Mesenchymal stem cell (in vitro differentiated cells and primary cell): ENCODE data around the gene NDUFB3.

Experiments used
- DNase-seq: peaks from one replicate; pipeline ENCODE4 v3.0.0-alpha.2; 2013
- H2AFZ ChIP-seq: one replicate; pipeline ENCODE4 v1.6.1; 2013; ENCODE audit warnings: low read depth, mild to moderate bottlenecking, control low read depth, inconsistent platforms, low read length, moderate library complexity
- H2AK5ac ChIP-seq: 2 replicates; pipeline ENCODE4 v1.6.1; 2013; ENCODE audit warnings: low read length, moderate library complexity, mild to moderate bottlenecking, inconsistent platforms; ENCODE audit not compliant: severe bottlenecking
- H2BK120ac ChIP-seq: one replicate; pipeline ENCODE4 v1.6.1; 2013; ENCODE audit warnings: low read depth, mild to moderate bottlenecking, inconsistent platforms, low read length, moderate library complexity
- H2BK12ac ChIP-seq, 2 experiments: one replicate each; pipeline ENCODE4 v1.6.1; 2013; ENCODE audit warnings: inconsistent platforms in 2 of 2, low read length in 2 of 2, mild to moderate bottlenecking in 2 of 2, moderate library complexity in 2 of 2, control low read depth in 1 of 2
- H2BK15ac ChIP-seq: one replicate; pipeline ENCODE4 v1.6.1; 2013; ENCODE audit warnings: mild to moderate bottlenecking, low read depth, inconsistent platforms; ENCODE audit not compliant: poor library complexity, severe bottlenecking
- H2BK5ac ChIP-seq: 2 replicates; pipeline ENCODE4 v1.6.1; 2013; ENCODE audit warnings: low read depth, mild to moderate bottlenecking, low read length, control low read depth, inconsistent platforms; ENCODE audit not compliant: poor library complexity, severe bottlenecking
- H3K14ac ChIP-seq, 2 experiments: one replicate each; pipeline ENCODE4 v1.6.1; 2013; ENCODE audit warnings: inconsistent platforms in 2 of 2, low read length in 2 of 2, control low read depth in 1 of 2, mild to moderate bottlenecking in 1 of 2, moderate library complexity in 1 of 2
- H3K18ac ChIP-seq, 2 experiments: one replicate each; pipeline ENCODE4 v1.6.1; 2013; ENCODE audit warnings: inconsistent platforms in 2 of 2, low read length in 2 of 2, control low read depth in 1 of 2, low read depth in 1 of 2, mild to moderate bottlenecking in 1 of 2
- H3K23ac ChIP-seq, 2 experiments: one replicate each; pipeline ENCODE4 v1.6.1; 2013; ENCODE audit warnings: inconsistent platforms in 2 of 2, low read length in 2 of 2, mild to moderate bottlenecking in 2 of 2, moderate library complexity in 2 of 2, control low read depth in 1 of 2
- H3K27ac ChIP-seq: 2 replicates; pipeline ENCODE4 v1.5.1; 2013; ENCODE audit warnings: mild to moderate bottlenecking, moderate library complexity, low read length, control low read depth, inconsistent platforms; ENCODE audit not compliant: poor library complexity, severe bottlenecking
- H3K27me3 ChIP-seq, 2 experiments: 2 replicates each; pipeline versions ENCODE4 v1.6.1 to v1.7.0; 2013; ENCODE audit warnings: low read length in 2 of 2, mild to moderate bottlenecking in 2 of 2, moderate library complexity in 2 of 2, control low read depth in 1 of 2, inconsistent platforms in 1 of 2; ENCODE audit not compliant: control insufficient read depth in 1 of 2, insufficient read depth in 1 of 2
- H3K36me3 ChIP-seq, 2 experiments: 2 replicates each; pipeline versions ENCODE4 v1.6.1 to v1.7.0; 2013; ENCODE audit warnings: low read length in 2 of 2, control low read depth in 1 of 2, inconsistent platforms in 1 of 2, low read depth in 1 of 2, mild to moderate bottlenecking in 1 of 2; ENCODE audit not compliant: insufficient read depth in 2 of 2, control insufficient read depth in 1 of 2
- H3K4ac ChIP-seq, 2 experiments: one replicate each; pipeline ENCODE4 v1.6.1; 2013; ENCODE audit warnings: inconsistent platforms in 2 of 2, low read length in 2 of 2, mild to moderate bottlenecking in 2 of 2, moderate library complexity in 2 of 2, control low read depth in 1 of 2, low read depth in 1 of 2
- H3K4me1 ChIP-seq: 2 replicates; pipeline ENCODE4 v1.6.1; 2013; ENCODE audit warnings: low read depth, low read length, control low read depth; ENCODE audit not compliant: control insufficient read depth, insufficient read depth
- H3K4me2 ChIP-seq: 2 replicates; pipeline ENCODE4 v1.6.1; 2013; ENCODE audit warnings: low read length, mild to moderate bottlenecking, inconsistent platforms; ENCODE audit not compliant: poor library complexity, severe bottlenecking
- H3K4me3 ChIP-seq, 2 experiments: 2 replicates each; pipeline versions ENCODE4 v1.5.1 to v1.7.0; 2013; ENCODE audit warnings: low read length in 2 of 2, mild to moderate bottlenecking in 2 of 2, control low read depth in 1 of 2, low read depth in 1 of 2; ENCODE audit not compliant: insufficient read depth in 1 of 2
- H3K79me1 ChIP-seq: replicated peaks from 2 replicates; pipeline ENCODE4 v1.6.1; 2013; ENCODE audit warnings: mild to moderate bottlenecking, control low read depth, low read length, inconsistent platforms; ENCODE audit not compliant: poor library complexity, severe bottlenecking
- H3K9ac ChIP-seq: 2 replicates; pipeline ENCODE4 v1.7.0; 2013; ENCODE audit warnings: mild to moderate bottlenecking, low read length, moderate library complexity
- H3K9me3 ChIP-seq: 2 replicates; pipeline ENCODE4 v1.7.0; 2013; ENCODE audit warnings: mild to moderate bottlenecking, low read length; ENCODE audit not compliant: control insufficient read depth
- H4K8ac ChIP-seq: one replicate; pipeline ENCODE4 v1.6.1; 2013; ENCODE audit warnings: inconsistent platforms, mild to moderate bottlenecking, low read length, moderate library complexity
- H4K91ac ChIP-seq: one replicate; pipeline ENCODE4 v1.6.1; 2013; ENCODE audit warnings: mild to moderate bottlenecking, low read length, inconsistent platforms
- WGBS: methylation state at CpG from one replicate; pipeline ENCODE4 v1.1.7; 2013; ENCODE audit warnings: mixed read lengths; 5-methylcytosine and 5-hydroxymethylcytosine counted together

The NDUFB3 gene

GRCh38 chr2:201118121-201118960 is 46.5 kb downstream of the NDUFB3 start:
- Histone ChIP-seq H2AFZ (no peak overlapping the region), H4K8ac (peak overlapping the region; percentile 78), H3K27me3 (no peaks in the 10 kb centered on the region), H2BK120ac (no peak overlapping the region), H3K4me1 (peaks cover 12% of the 10 kb centered on the region), H3K4ac (peak overlapping the region; percentile 5 to 47), H3K4me2 (peak overlapping the region; percentile 63), H3K9ac (peak overlapping the region; percentile 100), H3K79me1 (peaks cover 3% of the 10 kb centered on the region), H3K23ac (peak overlapping the region in 1 of 2 experiments; percentile 87), H3K4me3 (peak overlapping the region; percentile 54 to 97), H2BK15ac (peak overlapping the region; percentile 35), H2BK5ac (no peak overlapping the region), H3K14ac (no peak overlapping the region), H3K9me3 (no peaks in the 10 kb centered on the region), H3K27ac (peak overlapping the region; percentile 98), H2BK12ac (peak overlapping the region in 1 of 2 experiments; percentile 91), H3K18ac (peak overlapping the region; percentile 23 to 90), H3K36me3 (no peaks in the 10 kb centered on the region), H4K91ac (peak overlapping the region; percentile 40), H2AK5ac (no peak overlapping the region)
- DNase-seq, result peak; percentile 88
- 32% methylated on average over 48 of the region's 48 CpGs for WGBS

GRCh38 chr2:201118961-201119854 is 47.4 kb downstream of the NDUFB3 start:
- H2BK5ac ChIP-seq, result no peak overlapping the region
- H2BK15ac ChIP-seq, result peak overlapping the region; percentile 35
- 42% methylated on average over 11 of the region's 12 CpGs for whole genome bisulfite sequencing
- peak overlapping the region in 1 of 2 experiments; percentile 38 for H3K18ac ChIP-seq
- DNase-seq, result peak; percentile 62
- H3K36me3 ChIP-seq, result peaks cover 0 to 6% of the 10 kb centered on the region in 2 experiments
- H2BK120ac ChIP-seq, result no peak overlapping the region
- H3K9me3 ChIP-seq, result no peaks in the 10 kb centered on the region
- H3K27me3 ChIP-seq, result no peaks in the 10 kb centered on the region
- H3K4ac ChIP-seq, result peak overlapping the region in 1 of 2 experiments; percentile 47
- peak overlapping the region; percentile 100 for H3K9ac ChIP-seq
- H3K23ac ChIP-seq, result no peak overlapping the region
- peak overlapping the region; percentile 98 for H3K27ac ChIP-seq
- no peak overlapping the region for H4K8ac ChIP-seq
- no peak overlapping the region for H3K14ac ChIP-seq
- H2AK5ac ChIP-seq, result no peak overlapping the region
- H2AFZ ChIP-seq, result no peak overlapping the region
- peaks cover 14% of the 10 kb centered on the region for H3K4me1 ChIP-seq
- H4K91ac ChIP-seq, result peak overlapping the region; percentile 40
- peak overlapping the region; percentile 54 to 97 for H3K4me3 ChIP-seq
- H3K4me2 ChIP-seq, result peak overlapping the region; percentile 63
- H2BK12ac ChIP-seq, result no peak overlapping the region
- H3K79me1 ChIP-seq, result peaks cover 2% of the 10 kb centered on the region

GRCh38 chr2:201122276-201122675 is 50.5 kb downstream of the NDUFB3 start:
- Histone ChIP-seq H3K4me1 (peaks cover 22% of the 10 kb centered on the region), H3K9ac (peak overlapping the region; percentile 3), H2BK15ac (no peak overlapping the region), H2AFZ (no peak overlapping the region), H2BK5ac (no peak overlapping the region), H2BK120ac (no peak overlapping the region), H3K36me3 (peaks cover 0 to 6% of the 10 kb centered on the region in 2 experiments), H3K18ac (no peak overlapping the region), H3K4ac (no peak overlapping the region), H4K8ac (no peak overlapping the region), H3K79me1 (no peaks in the 10 kb centered on the region), H3K4me2 (no peak overlapping the region), H3K9me3 (no peaks in the 10 kb centered on the region), H2BK12ac (no peak overlapping the region), H3K27me3 (no peaks in the 10 kb centered on the region), H3K4me3 (peak overlapping the region in 1 of 2 experiments; percentile 25), H4K91ac (no peak overlapping the region), H2AK5ac (no peak overlapping the region), H3K23ac (no peak overlapping the region), H3K27ac (no peak overlapping the region), H3K14ac (no peak overlapping the region)
- WGBS, result 100% methylated on average over 1 of the region's 1 CpG
- DNase-seq, result no peak
